H9 (cell line): ENCODE measurements around the gene FSTL4. TPM values are rescaled to one million over a fixed set of nuclear protein-coding genes. Genes with fewer than 3 reads are reported as not detected.

Experiments used
- DNase-seq: peaks from one replicate; pipeline ENCODE4 v3.0.0-alpha.2; 2017
- H2AFZ ChIP-seq: one replicate; pipeline ENCODE4 v1.6.1; 2013; ENCODE audit warnings: mild to moderate bottlenecking, low read length, control low read depth, moderate library complexity
- H2AK5ac ChIP-seq: 2 replicates; pipeline ENCODE4 v1.6.1; 2013; ENCODE audit warnings: low read length, control low read depth, mixed read lengths; ENCODE audit not compliant: insufficient read length
- H2BK120ac ChIP-seq: one replicate; pipeline ENCODE4 v1.6.1; 2013; ENCODE audit warnings: low read depth, mild to moderate bottlenecking, low read length, control low read depth, inconsistent platforms; ENCODE audit not compliant: poor library complexity, severe bottlenecking
- H2BK12ac ChIP-seq: 2 replicates; pipeline ENCODE4 v1.6.1; 2013; ENCODE audit warnings: low read length, control low read depth, mixed read lengths, low read depth; ENCODE audit not compliant: insufficient read length
- H2BK15ac ChIP-seq: 2 replicates; pipeline ENCODE4 v1.6.1; 2013; ENCODE audit warnings: low read depth, low read length, control low read depth
- H2BK20ac ChIP-seq: one replicate; pipeline ENCODE4 v1.6.1; 2013; ENCODE audit warnings: low read depth, mild to moderate bottlenecking, low read length, control low read depth, inconsistent platforms; ENCODE audit not compliant: poor library complexity, severe bottlenecking
- H2BK5ac ChIP-seq: 2 replicates; pipeline ENCODE4 v1.6.1; 2013; ENCODE audit warnings: low read length, control low read depth, mixed read lengths; ENCODE audit not compliant: insufficient read length
- H3K14ac ChIP-seq: 2 replicates; pipeline ENCODE4 v1.6.1; 2013; ENCODE audit warnings: low read length, control low read depth; ENCODE audit not compliant: insufficient read depth
- H3K18ac ChIP-seq: 2 replicates; pipeline ENCODE4 v1.6.1; 2013; ENCODE audit warnings: low read depth, mild to moderate bottlenecking, mixed read lengths, low read length, control low read depth; ENCODE audit not compliant: insufficient read length
- H3K23ac ChIP-seq: 2 replicates; pipeline ENCODE4 v1.6.1; 2013; ENCODE audit warnings: low read length, control low read depth, mixed read lengths, low read depth; ENCODE audit not compliant: insufficient read length
- H3K23me2 ChIP-seq: 2 replicates; pipeline ENCODE4 v1.6.1; 2013; ENCODE audit warnings: low read depth, mild to moderate bottlenecking, mixed read lengths, low read length, control low read depth; ENCODE audit not compliant: insufficient read length, poor library complexity, severe bottlenecking
- H3K27ac ChIP-seq: 2 replicates; pipeline ENCODE4 v1.5.1; 2013; ENCODE audit warnings: low read length, control low read depth, mixed read lengths, low read depth; ENCODE audit not compliant: insufficient read length
- H3K27me3 ChIP-seq: 2 replicates; pipeline ENCODE4 v1.6.1; 2013; ENCODE audit warnings: low read length, control low read depth, inconsistent platforms; ENCODE audit not compliant: insufficient read depth
- H3K4ac ChIP-seq: 2 replicates; pipeline ENCODE4 v1.6.1; 2013; ENCODE audit warnings: low read depth, mild to moderate bottlenecking, control low read depth, inconsistent platforms, low read length, moderate library complexity
- H3K4me1 ChIP-seq: 2 replicates; pipeline ENCODE4 v1.6.1; 2013; ENCODE audit warnings: low read length, control low read depth, inconsistent platforms; ENCODE audit not compliant: insufficient read depth
- H3K4me2 ChIP-seq: 2 replicates; pipeline ENCODE4 v1.6.1; 2013; ENCODE audit warnings: low read length, control low read depth, mixed read lengths; ENCODE audit not compliant: insufficient read length, insufficient read depth
- H3K56ac ChIP-seq: 2 replicates; pipeline ENCODE4 v1.6.1; 2013; ENCODE audit warnings: low read depth, mild to moderate bottlenecking, mixed read lengths, low read length, control low read depth; ENCODE audit not compliant: insufficient read length
- H3K79me1 ChIP-seq: 2 replicates; pipeline ENCODE4 v1.6.1; 2013; ENCODE audit warnings: low read depth, mild to moderate bottlenecking, moderate library complexity, low read length, control low read depth, inconsistent platforms; ENCODE audit not compliant: insufficient read depth, poor library complexity, severe bottlenecking
- H3K79me2 ChIP-seq: 2 replicates; pipeline ENCODE4 v1.6.1; 2013; ENCODE audit warnings: low read length, control low read depth, inconsistent platforms; ENCODE audit not compliant: insufficient read depth
- H3K9ac ChIP-seq: 2 replicates; pipeline ENCODE4 v1.6.1; 2013; ENCODE audit warnings: low read length, control low read depth, mixed read lengths; ENCODE audit not compliant: insufficient read length; ENCODE audit errors: extremely low read depth
- H3K9me3 ChIP-seq: one replicate; pipeline ENCODE4 v1.6.1; 2013; ENCODE audit warnings: low read depth, low read length, inconsistent platforms; ENCODE audit not compliant: control insufficient read depth
- H3T11ph ChIP-seq: one replicate; pipeline ENCODE4 v1.6.1; 2013; ENCODE audit warnings: mild to moderate bottlenecking, low read length, control low read depth, inconsistent platforms
- H4K20me1 ChIP-seq: one replicate; pipeline ENCODE4 v1.6.1; 2013; ENCODE audit not compliant: control insufficient read depth, insufficient read length, insufficient read depth
- H4K5ac ChIP-seq: 2 replicates; pipeline ENCODE4 v1.6.1; 2013; ENCODE audit warnings: low read depth, mild to moderate bottlenecking, mixed read lengths, low read length, control low read depth; ENCODE audit not compliant: insufficient read length
- H4K8ac ChIP-seq: replicated peaks from 2 replicates; pipeline ENCODE4 v1.6.1; 2013; ENCODE audit warnings: low read length, control low read depth, mixed read lengths, low read depth; ENCODE audit not compliant: insufficient read length
- H4K91ac ChIP-seq: 2 replicates; pipeline ENCODE4 v1.6.1; 2013; ENCODE audit warnings: low read depth, mild to moderate bottlenecking, moderate library complexity, mixed read lengths, low read length, control low read depth; ENCODE audit not compliant: insufficient read length
- H3K27ac Mint-ChIP-seq, 3 experiments: 2 replicates in 2 of 3; 3 replicates in 1 of 3; pipeline ENCODE4 v1.8.0; 2020 to 2021; ENCODE audit warnings: mixed read lengths in 3 of 3, mild to moderate bottlenecking in 1 of 3, moderate library complexity in 1 of 3
- H3K27me3 Mint-ChIP-seq: 2 replicates; pipeline ENCODE4 v1.8.0; 2021; ENCODE audit warnings: low read depth, mild to moderate bottlenecking, moderate library complexity, mixed read lengths
- H3K36me3 Mint-ChIP-seq, 3 experiments: 2 replicates in 2 of 3; 3 replicates in 1 of 3; pipeline ENCODE4 v1.8.0; 2020 to 2021; ENCODE audit warnings: low read depth in 3 of 3, mixed read lengths in 3 of 3; ENCODE audit not compliant: insufficient read depth in 1 of 3
- H3K4me1 Mint-ChIP-seq, 2 experiments: 2 replicates each; pipeline ENCODE4 v1.8.0; 2020; ENCODE audit warnings: mixed read lengths in 2 of 2
- H3K4me3 Mint-ChIP-seq, 2 experiments: 2 replicates in 1 of 2; 3 replicates in 1 of 2; pipeline ENCODE4 v1.8.0; 2020 to 2021; ENCODE audit warnings: mild to moderate bottlenecking in 2 of 2, mixed read lengths in 2 of 2, moderate library complexity in 1 of 2
- H3K9me3 Mint-ChIP-seq, 2 experiments: 2 replicates in 1 of 2; 3 replicates in 1 of 2; pipeline ENCODE4 v1.8.0; 2020; ENCODE audit warnings: mild to moderate bottlenecking in 2 of 2, mixed read lengths in 2 of 2, moderate library complexity in 1 of 2
- CTCF ChIP-seq: fragments of 200-600 bp; sonication (generic); conservative IDR thresholded peaks from 3 replicates; pipeline ENCODE4 v1.8.0; 2021; ENCODE audit warnings: antibody characterized with exemption, mild to moderate bottlenecking
- WGBS: extraction: QIAGEN DNeasy Blood & Tissue Kit; methylation state at CpG from one replicate; pipeline ENCODE4 v1.1.7; 2013; ENCODE audit warnings: missing lambda C conversion rate, low lambda C conversion rate, mixed read lengths; ENCODE audit not compliant: insufficient read length; ENCODE audit errors: extremely low coverage; 5-methylcytosine and 5-hydroxymethylcytosine counted together
- total RNA-seq: library from RNA; stranded (reverse); gene quantifications from 2 replicates; pipeline ENCODE4 v1.2.1, GENCODE V29; 2021

The FSTL4 gene
- total RNA-seq, 1 experiment from 2014 or later, result 5.7 TPM

GRCh38 chr5:133455676-133456075, 156.7 kb downstream of the FSTL4 start:
- Histone ChIP-seq H3K27ac (no peak overlapping the region), H4K91ac (no peak overlapping the region), H2BK12ac (no peak overlapping the region), H2BK15ac (no peak overlapping the region), H3K14ac (no peak overlapping the region), H3K23ac (no peak overlapping the region), H4K20me1 (no peaks in the 10 kb centered on the region), H2AK5ac (no peak overlapping the region), H3K79me2 (no peaks in the 10 kb centered on the region), H3K9ac (no peak overlapping the region), H4K8ac (no peak overlapping the region), H3K4me1 (no peaks in the 10 kb centered on the region), H3K56ac (no peak overlapping the region), H3K4ac (no peak overlapping the region), H3K18ac (no peak overlapping the region), H2AFZ (no peak overlapping the region), H3T11ph (no peak overlapping the region), H2BK5ac (no peak overlapping the region), H2BK120ac (no peak overlapping the region), H3K4me2 (no peak overlapping the region), H3K9me3 (no peaks in the 10 kb centered on the region), H4K5ac (no peak overlapping the region), H3K79me1 (no peaks in the 10 kb centered on the region), H2BK20ac (no peak overlapping the region), H3K23me2 (no peaks in the 10 kb centered on the region), H3K27me3 (no peaks in the 10 kb centered on the region)
- no CpG with 5 or more reads among the region's 5 CpGs for WGBS
- Mint-ChIP-seq H3K9me3 (no peaks in the 10 kb centered on the region; a peak in 2 of 5 replicates), H3K27me3 (no peaks in the 10 kb centered on the region; the same call in 1 of the 2 replicates), H3K36me3 (no peaks in the 10 kb centered on the region), H3K27ac (no peak overlapping the region; a peak in 1 of 7 replicates), H3K4me1 (peaks cover 11 to 19% of the 10 kb centered on the region in 2 experiments), H3K4me3 (no peak overlapping the region)
- DNase-seq, result peak; percentile 12
- no peak for TF ChIP-seq CTCF
